ENCODE measurements around the gene PLA2G4C.
A peak's percentile ranks its signal among the peaks of the same experiment; 100 is the strongest.

Gene PLA2G4C

GRCh38 chr19:48110350-48110966 is at the start of gene PLA2G4C:
Gene PLA2G4C, minus strand, starts transcription at chr19:48110817. Its CDS starts 4,288 bp downstream, at chr19:48106529.
- DNase-seq (ENCODE audit: low spot score) = peak; percentile 96
- CTCF ChIA-PET = interaction anchor here (0.6 to 1.0 kb wide), 3 partner anchors 125 to 147 kb away, joined by 3 to 5 read pairs (median 3); no protein-coding TSS in a partner anchor
- TF ChIP-seq CTCF (conservative IDR thresholded peaks at IDR 0.05; ENCODE audit: low read depth) = no peak
- H3K27ac ChIP-seq = peak within 1 kb of the TSS; percentile 74
- POLR2A ChIA-PET (ENCODE audit: low non-redundant PET) = no interaction called here

- no peak for DNase-seq (ENCODE audit: low spot score)
- POLR2A ChIA-PET (ENCODE audit: low non-redundant PET) = no interaction called here
- CTCF ChIA-PET = interaction anchor here (0.6 kb wide), 1 partner anchor 107 kb away, joined by 5 read pairs; no protein-coding TSS in a partner anchor
- H3K27ac ChIP-seq = no peak overlapping the region
- no peak for TF ChIP-seq CTCF (conservative IDR thresholded peaks at IDR 0.05; ENCODE audit: low read depth)
Observed at GRCh38 chr19:48158210-48158790, 47.7 kb upstream of the PLA2G4C start.

GRCh38 chr19:48154003-48154402 is 43.4 kb upstream of the PLA2G4C start:
- DNase-seq (ENCODE audit: low spot score) = no peak
- POLR2A ChIA-PET (ENCODE audit: low non-redundant PET) = no interaction called here
- CTCF ChIA-PET = interaction anchor here (1.1 to 4.6 kb wide), 2 partner anchors 46 to 190 kb away, joined by 4 to 29 read pairs; no protein-coding TSS in a partner anchor
- no peak for TF ChIP-seq CTCF (conservative IDR thresholded peaks at IDR 0.05; ENCODE audit: low read depth)
- H3K27ac ChIP-seq = peak overlapping the region; percentile 26

- ChIA-PET POLR2A (ENCODE audit: low non-redundant PET) (no interaction called here), CTCF (interaction anchor here (0.7 to 4.6 kb wide), 4 partner anchors 13 to 186 kb away, joined by 3 to 29 read pairs (median 4); no protein-coding TSS in a partner anchor)
- TF ChIP-seq CTCF (conservative IDR thresholded peaks at IDR 0.05; ENCODE audit: low read depth) = peak; percentile 82
- H3K27ac ChIP-seq = no peak overlapping the region
- DNase-seq (ENCODE audit: low spot score) = peak; percentile 41
Observed at GRCh38 chr19:48152551-48152950, 41.9 kb upstream of the PLA2G4C start.

GRCh38 chr19:48149430-48149829 is 38.8 kb upstream of the PLA2G4C start:
- CTCF ChIA-PET = interaction anchor here (0.6 kb wide), 2 partner anchors 44 to 1578 kb away, joined by 3 to 4 read pairs; no protein-coding TSS in a partner anchor
- DNase-seq (ENCODE audit: low spot score) = no peak
- POLR2A ChIA-PET (ENCODE audit: low non-redundant PET) = no interaction called here
- peak overlapping the region; percentile 25 for H3K27ac ChIP-seq
- no peak for TF ChIP-seq CTCF (conservative IDR thresholded peaks at IDR 0.05; ENCODE audit: low read depth)

- TF ChIP-seq CTCF (conservative IDR thresholded peaks at IDR 0.05; ENCODE audit: low read depth) = no peak
- H3K27ac ChIP-seq = no peak overlapping the region
- CTCF ChIA-PET = no interaction called here
- POLR2A ChIA-PET (ENCODE audit: low non-redundant PET) = no interaction called here
- no peak for DNase-seq (ENCODE audit: low spot score)
Observed at GRCh38 chr19:48148576-48148975, 38.0 kb upstream of the PLA2G4C start.

All from RWPE1 (cell line).